ENCODE measurements around the gene MLLT6. TPM values are rescaled to one million over a fixed set of nuclear protein-coding genes. Genes with fewer than 3 reads are reported as not detected.
A peak's percentile ranks its signal among the peaks of the same experiment; 100 is the strongest.

Gene MLLT6
- total and polyA plus RNA-seq, 2 of the 13 experiments (the other 11 are each of a cell fraction or from before 2014, with no cell fraction given): 50.7 to 69.5 TPM

- TF ChIP-seq KLF15 (CRISPR knock-in tag; IDR thresholded peaks at IDR 0.05; ENCODE audit: borderline replicate concordance) (no peak), CEBPG (CRISPR knock-in tag; IDR thresholded peaks at IDR 0.05) (peak; percentile 37; the same call in 1 of the 2 replicates), ATF4 (CRISPR knock-in tag; IDR thresholded peaks at IDR 0.05) (no peak), MLLT10 (CRISPR knock-in tag; IDR thresholded peaks at IDR 0.05) (no peak), PAX8 (CRISPR knock-in tag; IDR thresholded peaks at IDR 0.05; ENCODE audit: borderline replicate concordance) (no peak), FOXM1 (CRISPR knock-in tag; IDR thresholded peaks at IDR 0.05) (no peak), RARG (CRISPR knock-in tag; IDR thresholded peaks at IDR 0.05; ENCODE audit: low read depth) (no peak), KLF11 (CRISPR knock-in tag; IDR thresholded peaks at IDR 0.05) (0 out of 2 replicates have a peak, but pooled peaks have one; percentile 23), ZNF740 (CRISPR knock-in tag; IDR thresholded peaks at IDR 0.05) (peak; percentile 68; the same call in 1 of the 2 replicates), ZBTB26 (CRISPR knock-in tag; IDR thresholded peaks at IDR 0.05; ENCODE audit: borderline replicate concordance) (0 out of 2 replicates have a peak, but pooled peaks have one; percentile 43), ZC3H4 (CRISPR knock-in tag; IDR thresholded peaks at IDR 0.05; ENCODE audit: borderline replicate concordance) (no peak), TBP (CRISPR knock-in tag; IDR thresholded peaks at IDR 0.05) (no peak), SKIL (CRISPR knock-in tag; IDR thresholded peaks at IDR 0.05; ENCODE audit: borderline replicate concordance) (peak; percentile 80), ZNF646 (CRISPR knock-in tag; IDR thresholded peaks at IDR 0.05) (peak; percentile 94), CCAR2 (optimal IDR thresholded peaks at IDR 0.05; ENCODE audit: low read depth, low read length) (no peak), ZNF724P (CRISPR knock-in tag; IDR thresholded peaks at IDR 0.05; ENCODE audit: borderline replicate concordance) (no peak), ZFP36L2 (CRISPR knock-in tag; IDR thresholded peaks at IDR 0.05) (no peak)
Measured at GRCh38 chr17:38746004-38746848, 41.2 kb downstream of the MLLT6 start (continued).

Data from HepG2 (cell line).